Astrocyte (in vitro differentiated cells and primary cell): ENCODE results near the gene RCL1. TPM values are rescaled to one million over a fixed set of nuclear protein-coding genes. Genes with fewer than 3 reads are reported as not detected.
A peak's percentile ranks its signal among the peaks of the same experiment; 100 is the strongest.

Experiments
- DNase-seq: peaks from one replicate; pipeline ENCODE4 v3.0.0-alpha.2; 2010; ENCODE audit warnings: low read depth
- FAIRE-seq: peaks from 2 replicates; lab custom pipeline; 2011; peaks lifted over from hg19 to GRCh38; lab: Jason Lieb, UNC
- H2AFZ ChIP-seq: 2 replicates; pipeline ENCODE4 v1.6.0; 2012; ENCODE audit warnings: low read depth, low read length, inconsistent platforms
- H3K27ac ChIP-seq: 2 replicates; pipeline ENCODE4 v1.5.1; 2011; ENCODE audit warnings: low read depth, low read length, inconsistent platforms
- H3K27me3 ChIP-seq: 2 replicates; pipeline ENCODE4 v1.6.0; 2011; ENCODE audit warnings: low read length, inconsistent platforms; ENCODE audit not compliant: insufficient read depth
- H3K36me3 ChIP-seq: 2 replicates; pipeline ENCODE4 v1.5.1; 2011; ENCODE audit warnings: low read length, inconsistent platforms; ENCODE audit not compliant: insufficient read depth
- H3K4me1 ChIP-seq: 2 replicates; pipeline ENCODE4 v1.5.1; 2011; ENCODE audit warnings: low read length, inconsistent platforms; ENCODE audit not compliant: insufficient read depth
- H3K4me2 ChIP-seq: 2 replicates; pipeline ENCODE4 v1.6.0; 2012; ENCODE audit warnings: low read length, inconsistent platforms
- H3K4me3 ChIP-seq: 2 replicates; pipeline ENCODE4 v1.5.1; 2011; ENCODE audit warnings: low read depth, mild to moderate bottlenecking, low read length, inconsistent platforms; ENCODE audit not compliant: insufficient read depth
- H3K79me2 ChIP-seq: 2 replicates; pipeline ENCODE4 v1.6.0; 2012; ENCODE audit warnings: mild to moderate bottlenecking, low read length, inconsistent platforms; ENCODE audit not compliant: insufficient read depth
- H3K9ac ChIP-seq: 2 replicates; pipeline ENCODE4 v1.6.0; 2012; ENCODE audit warnings: mild to moderate bottlenecking, low read length, inconsistent platforms
- H3K9me3 ChIP-seq: 2 replicates; pipeline ENCODE4 v1.5.1; 2012; ENCODE audit warnings: low read depth, mild to moderate bottlenecking, low read length, inconsistent platforms; ENCODE audit not compliant: insufficient read depth
- H4K20me1 ChIP-seq: 2 replicates; pipeline ENCODE4 v1.6.0; 2012; ENCODE audit warnings: low read length, inconsistent platforms; ENCODE audit not compliant: insufficient read depth
- H3K27ac Mint-ChIP-seq: one replicate; pipeline ENCODE4 v1.8.0; 2021; ENCODE audit warnings: mild to moderate bottlenecking, mixed read lengths; ENCODE audit not compliant: unreplicated experiment
- H3K27me3 Mint-ChIP-seq: one replicate; pipeline ENCODE4 v1.8.0; 2021; ENCODE audit warnings: low read depth, mixed read lengths; ENCODE audit not compliant: unreplicated experiment
- H3K36me3 Mint-ChIP-seq: one replicate; pipeline ENCODE4 v1.8.0; 2021; ENCODE audit warnings: low read depth, mixed read lengths; ENCODE audit not compliant: unreplicated experiment
- H3K4me1 Mint-ChIP-seq: one replicate; pipeline ENCODE4 v1.8.0; 2021; ENCODE audit warnings: low read depth, mixed read lengths; ENCODE audit not compliant: unreplicated experiment
- H3K4me3 Mint-ChIP-seq: one replicate; pipeline ENCODE4 v1.8.0; 2021; ENCODE audit warnings: mild to moderate bottlenecking, moderate library complexity, mixed read lengths; ENCODE audit not compliant: unreplicated experiment
- H3K9me3 Mint-ChIP-seq: one replicate; pipeline ENCODE4 v1.8.0; 2021; ENCODE audit warnings: mild to moderate bottlenecking, mixed read lengths; ENCODE audit not compliant: unreplicated experiment
- CTCF ChIP-seq: IDR thresholded peaks from 2 replicates; pipeline ENCODE4 v1.5.1; 2011; ENCODE audit warnings: low read depth, mild to moderate bottlenecking, inconsistent platforms, low read length, moderate library complexity; ENCODE audit not compliant: insufficient read depth
- EZH2 ChIP-seq: IDR thresholded peaks from 2 replicates; pipeline ENCODE4 v1.6.1; 2012; ENCODE audit warnings: mild to moderate bottlenecking, low read length, inconsistent platforms; ENCODE audit not compliant: insufficient read depth
- total RNA-seq: library from RNA; stranded (reverse); gene quantifications from 2 replicates; pipeline ENCODE4 v1.2.1, GENCODE V29; 2021

Gene RCL1
- total RNA-seq, 1 donor from 2014 or later = 22.3 TPM

GRCh38 chr9:4840018-4840417, 47.3 kb downstream of the RCL1 start:
- DNase-seq (no peak), FAIRE-seq (no peak)
- Histone ChIP-seq H3K9ac (no peak overlapping the region), H3K4me3 (no peak overlapping the region), H3K4me1 (peaks cover 27% of the 10 kb centered on the region), H3K27me3 (no peaks in the 10 kb centered on the region), H3K27ac (no peak overlapping the region), H3K79me2 (peaks cover 5% of the 10 kb centered on the region), H2AFZ (no peak overlapping the region), H3K36me3 (peaks cover 5% of the 10 kb centered on the region), H3K4me2 (no peak overlapping the region), H4K20me1 (no peaks in the 10 kb centered on the region), H3K9me3 (no peaks in the 10 kb centered on the region)
- no peaks in the 10 kb centered on the region for H3K27me3 Mint-ChIP-seq
- no peaks in the 10 kb centered on the region for H3K9me3 Mint-ChIP-seq
- TF ChIP-seq CTCF (no peak), EZH2 (no peak)
- H3K4me3 Mint-ChIP-seq = peak overlapping the region; percentile 56
- peaks cover 46% of the 10 kb centered on the region for H3K4me1 Mint-ChIP-seq
- H3K36me3 Mint-ChIP-seq = peaks cover 19% of the 10 kb centered on the region
- peak overlapping the region; percentile 17 for H3K27ac Mint-ChIP-seq

GRCh38 chr9:4842213-4842612, 49.5 kb downstream of the RCL1 start:
- Mint-ChIP-seq H3K27ac (no peak overlapping the region), H3K27me3 (no peaks in the 10 kb centered on the region), H3K4me3 (no peak overlapping the region), H3K9me3 (no peaks in the 10 kb centered on the region), H3K4me1 (peaks cover 29% of the 10 kb centered on the region), H3K36me3 (peaks cover 14% of the 10 kb centered on the region)
- peaks cover 17% of the 10 kb centered on the region for H3K4me1 ChIP-seq
- H3K4me3 ChIP-seq = no peak overlapping the region
- no peaks in the 10 kb centered on the region for H3K9me3 ChIP-seq
- H3K4me2 ChIP-seq = no peak overlapping the region
- peaks cover 5% of the 10 kb centered on the region for H3K79me2 ChIP-seq
- FAIRE-seq (no peak), DNase-seq (no peak)
- no peak for TF ChIP-seq EZH2
- TF ChIP-seq CTCF = no peak
- H3K27me3 ChIP-seq = no peaks in the 10 kb centered on the region
- no peaks in the 10 kb centered on the region for H4K20me1 ChIP-seq
- no peak overlapping the region for H3K27ac ChIP-seq
- no peak overlapping the region for H2AFZ ChIP-seq
- no peak overlapping the region for H3K9ac ChIP-seq
- peaks cover 10% of the 10 kb centered on the region for H3K36me3 ChIP-seq

- Mint-ChIP-seq H3K36me3 (peaks cover 14% of the 10 kb centered on the region), H3K4me1 (peaks cover 24% of the 10 kb centered on the region), H3K27me3 (no peaks in the 10 kb centered on the region), H3K4me3 (no peak overlapping the region), H3K27ac (no peak overlapping the region), H3K9me3 (no peaks in the 10 kb centered on the region)
- H4K20me1 ChIP-seq = no peaks in the 10 kb centered on the region
- H3K36me3 ChIP-seq = peaks cover 10% of the 10 kb centered on the region
- no peak overlapping the region for H3K9ac ChIP-seq
- H3K27me3 ChIP-seq = no peaks in the 10 kb centered on the region
- H3K27ac ChIP-seq = no peak overlapping the region
- H3K4me2 ChIP-seq = no peak overlapping the region
- TF ChIP-seq CTCF = no peak
- TF ChIP-seq EZH2 = no peak
- no peak for DNase-seq
- H3K4me1 ChIP-seq = peaks cover 12% of the 10 kb centered on the region
- H3K79me2 ChIP-seq = peaks cover 5% of the 10 kb centered on the region
- H2AFZ ChIP-seq = no peak overlapping the region
- no peaks in the 10 kb centered on the region for H3K9me3 ChIP-seq
- H3K4me3 ChIP-seq = no peak overlapping the region
- FAIRE-seq = no peak
These were observed 50.0 kb downstream of the RCL1 start for GRCh38 chr9:4842734-4843133.
